WI38 (cell line): ENCODE data around the gene GAREM2.

ENCODE experiments used
- H3K4me3 ChIP-seq: 2 replicates; pipeline ENCODE4 v1.5.1; 2011; ENCODE audit warnings: low read depth, mild to moderate bottlenecking, control low read depth, low read length
- CTCF ChIP-seq: IDR thresholded peaks from 2 replicates; pipeline ENCODE4 v1.5.1; 2012; ENCODE audit warnings: low read depth, mild to moderate bottlenecking, control low read depth, low read length

Gene GAREM2

GRCh38 chr2:26215833-26216232 is 42.9 kb downstream of the GAREM2 start:
- no peak for TF ChIP-seq CTCF
- no peak overlapping the region for H3K4me3 ChIP-seq

GRCh38 chr2:26216587-26216986 is 43.7 kb downstream of the GAREM2 start:
- no peak for TF ChIP-seq CTCF
- H3K4me3 ChIP-seq, result no peak overlapping the region

GRCh38 chr2:26217720-26218119 is 44.8 kb downstream of the GAREM2 start:
- no peak for TF ChIP-seq CTCF
- H3K4me3 ChIP-seq, result no peak overlapping the region

GRCh38 chr2:26223018-26223417 is 50.1 kb downstream of the GAREM2 start:
- no peak for TF ChIP-seq CTCF
- H3K4me3 ChIP-seq, result no peak overlapping the region

- no peak for TF ChIP-seq CTCF
- no peak overlapping the region for H3K4me3 ChIP-seq
These were observed 51.2 kb downstream of the GAREM2 start for GRCh38 chr2:26224095-26224494.

- TF ChIP-seq CTCF, result no peak
- no peak overlapping the region for H3K4me3 ChIP-seq
These were observed 56.7 kb downstream of the GAREM2 start for GRCh38 chr2:26229595-26229994.

- H3K4me3 ChIP-seq, result no peak overlapping the region
- TF ChIP-seq CTCF, result no peak
These were observed 57.9 kb downstream of the GAREM2 start for GRCh38 chr2:26230806-26231205.

GRCh38 chr2:26235089-26235488 is 62.2 kb downstream of the GAREM2 start:
- H3K4me3 ChIP-seq, result no peak overlapping the region
- no peak for TF ChIP-seq CTCF
